ENCODE results near the gene KCNJ14. TPM values are rescaled to one million over a fixed set of nuclear protein-coding genes. Genes with fewer than 3 reads are reported as not detected.
A peak's percentile ranks its signal among the peaks of the same experiment; 100 is the strongest.

Gene KCNJ14
- total RNA-seq, 4 donors from 2014 or later, result 0.19 to 1.9 (median 0.92) TPM

GRCh38 chr19:48479686-48480085, 24.3 kb downstream of the KCNJ14 start:
- peaks cover 0 to 38% of the 10 kb centered on the region in 2 donors for H3K36me3 ChIP-seq
- H3K4me1 ChIP-seq, result peaks cover 20 to 21% of the 10 kb centered on the region in 2 donors
- no peak for TF ChIP-seq POLR2A (IDR thresholded peaks at IDR 0.05)
- H3K27me3 ChIP-seq, result no peaks in the 10 kb centered on the region
- in situ Hi-C loops (cut with MboI; ENCODE audit: low sequenced_read_pairs in 4 of 4), result no loop called here
- intact Hi-C loops (cut with DNase I; ENCODE audit: low total_unique reads), result no loop called here
- peak in 1 of 2 donors; percentile 8 for ATAC-seq
- H3K9me3 ChIP-seq, result no peaks in the 10 kb centered on the region
- peak overlapping the region in 2 of 4 donors; percentile 64 to 72 for H3K4me3 ChIP-seq
- peak overlapping the region; percentile 87 to 94 (median 92) for H3K27ac ChIP-seq
- no peak for DNase-seq

GRCh38 chr19:48480183-48480557, 24.8 kb downstream of the KCNJ14 start:
- no peak for TF ChIP-seq POLR2A (IDR thresholded peaks at IDR 0.05)
- no peak for TF ChIP-seq CTCF (IDR thresholded peaks at IDR 0.05 in 4 of 5, conservative IDR thresholded peaks at IDR 0.05 in 1 of 5)
- peaks cover 0 to 33% of the 10 kb centered on the region in 2 donors for H3K36me3 ChIP-seq
- ATAC-seq (peak; percentile 76 to 85), DNase-seq (peak; percentile 50 to 72)
- H3K9me3 ChIP-seq, result no peaks in the 10 kb centered on the region
- H3K4me1 ChIP-seq, result peaks cover 20 to 21% of the 10 kb centered on the region in 2 donors
- no peaks in the 10 kb centered on the region for H3K27me3 ChIP-seq
- in situ Hi-C loops (cut with MboI; ENCODE audit: low sequenced_read_pairs in 4 of 4) (no loop called here), intact Hi-C loops (cut with DNase I; ENCODE audit: low total_unique reads) (no loop called here)
- H3K4me3 ChIP-seq, result peak overlapping the region; percentile 64 to 91 (median 75)
- peak overlapping the region; percentile 87 to 94 (median 92) for H3K27ac ChIP-seq

GRCh38 chr19:48480558-48481500, 25.5 kb downstream of the KCNJ14 start:
- DNase-seq (no peak), ATAC-seq (peak; percentile 70 to 72)
- Histone ChIP-seq H3K9me3 (no peaks in the 10 kb centered on the region), H3K4me1 (peaks cover 20 to 21% of the 10 kb centered on the region in 2 donors), H3K36me3 (peaks cover 0 to 27% of the 10 kb centered on the region in 2 donors), H3K27me3 (no peaks in the 10 kb centered on the region), H3K4me3 (peak overlapping the region; percentile 64 to 91 (median 75)), H3K27ac (peak overlapping the region; percentile 87 to 94 (median 92))
- in situ Hi-C loops (cut with MboI; ENCODE audit: low sequenced_read_pairs in 4 of 4) (no loop called here), intact Hi-C loops (cut with DNase I; ENCODE audit: low total_unique reads) (no loop called here)
- TF ChIP-seq POLR2A (IDR thresholded peaks at IDR 0.05) (peak in 1 of 2 donors; percentile 2), CTCF (IDR thresholded peaks at IDR 0.05 in 4 of 5, conservative IDR thresholded peaks at IDR 0.05 in 1 of 5) (no peak)

- DNase-seq, result no peak
- H3K4me1 ChIP-seq, result peaks cover 20 to 21% of the 10 kb centered on the region in 2 donors
- in situ Hi-C loops (cut with MboI; ENCODE audit: low sequenced_read_pairs in 4 of 4), result no loop called here
- H3K4me3 ChIP-seq, result no peak overlapping the region
- no peaks in the 10 kb centered on the region for H3K9me3 ChIP-seq
- intact Hi-C loops (cut with DNase I; ENCODE audit: low total_unique reads), result no loop called here
- no peaks in the 10 kb centered on the region for H3K27me3 ChIP-seq
- no peak overlapping the region for H3K27ac ChIP-seq
- no peak for ATAC-seq
- TF ChIP-seq CTCF (IDR thresholded peaks at IDR 0.05 in 4 of 5, conservative IDR thresholded peaks at IDR 0.05 in 1 of 5) (no peak), POLR2A (IDR thresholded peaks at IDR 0.05) (no peak)
- H3K36me3 ChIP-seq, result peaks cover 0 to 17% of the 10 kb centered on the region in 2 donors
These were observed 26.7 kb downstream of the KCNJ14 start for GRCh38 chr19:48481846-48482639.

GRCh38 chr19:48483301-48483700, 27.9 kb downstream of the KCNJ14 start:
- in situ Hi-C loops (cut with MboI; ENCODE audit: low sequenced_read_pairs in 4 of 4), result no loop called here
- ATAC-seq (no peak), DNase-seq (no peak)
- Histone ChIP-seq H3K36me3 (peaks cover 0 to 5% of the 10 kb centered on the region in 2 donors), H3K27me3 (no peaks in the 10 kb centered on the region), H3K27ac (no peak overlapping the region), H3K4me3 (no peak overlapping the region), H3K9me3 (no peaks in the 10 kb centered on the region), H3K4me1 (peaks cover 22 to 29% of the 10 kb centered on the region in 2 donors)
- TF ChIP-seq POLR2A (IDR thresholded peaks at IDR 0.05) (no peak), CTCF (IDR thresholded peaks at IDR 0.05 in 4 of 5, conservative IDR thresholded peaks at IDR 0.05 in 1 of 5) (no peak)
- intact Hi-C loops (cut with DNase I; ENCODE audit: low total_unique reads), result no loop called here
